Neural cell (in vitro differentiated cells): ENCODE measurements around the gene AFAP1L1.

Experiments
- CTCF ChIP-seq: fragments of 450-650 bp; IDR thresholded peaks from 2 replicates; pipeline ENCODE4 v1.5.1; 2014; ENCODE audit warnings: antibody characterized with exemption, mild to moderate bottlenecking, moderate library complexity; ENCODE audit not compliant: poor library complexity, severe bottlenecking
- EP300 ChIP-seq: fragments of 450-650 bp; conservative IDR thresholded peaks from 2 replicates; pipeline ENCODE4 v1.6.1; 2014; ENCODE audit warnings: antibody characterized with exemption, mild to moderate bottlenecking, moderate library complexity; ENCODE audit not compliant: poor library complexity, severe bottlenecking
- EZH2 ChIP-seq: fragments of 200-600, 300-800 bp; shearing (Covaris generic), sonication (generic); IDR thresholded peaks from 2 replicates; pipeline ENCODE4 v1.6.1; 2014; ENCODE audit warnings: antibody characterized with exemption, low read length, borderline replicate concordance, mild to moderate bottlenecking; ENCODE audit not compliant: insufficient read depth, poor library complexity, severe bottlenecking
- POLR2AphosphoS5 ChIP-seq: IDR thresholded peaks from 2 replicates; pipeline ENCODE4 v1.6.1; 2012
- RAD21 ChIP-seq: fragments of 450-650 bp; conservative IDR thresholded peaks from 2 replicates; pipeline ENCODE4 v1.6.1; 2014; ENCODE audit warnings: antibody characterized with exemption, mild to moderate bottlenecking, moderate library complexity
- REST ChIP-seq: IDR thresholded peaks from 2 replicates; pipeline ENCODE4 v1.6.1; 2012; ENCODE audit warnings: borderline replicate concordance
- SMC3 ChIP-seq: fragments of 450-650 bp; conservative IDR thresholded peaks from 2 replicates; pipeline ENCODE4 v1.6.1; 2014; ENCODE audit warnings: antibody characterized with exemption, mild to moderate bottlenecking, moderate library complexity; ENCODE audit not compliant: poor library complexity
- TAF1 ChIP-seq: IDR thresholded peaks from 2 replicates; pipeline ENCODE4 v1.6.1; 2012; ENCODE audit warnings: low read depth

GRCh38 chr5:149298842-149299404, 27.3 kb downstream of the AFAP1L1 start:
- TF ChIP-seq EZH2, result no peak
- no peak for TF ChIP-seq RAD21
- no peak for TF ChIP-seq CTCF
- no peak for TF ChIP-seq REST
- TF ChIP-seq EP300, result no peak
- TF ChIP-seq TAF1, result no peak
- TF ChIP-seq POLR2AphosphoS5, result no peak
- no peak for TF ChIP-seq SMC3
